HG02588 (cell line): ENCODE results near the gene PREX1.
A peak's percentile ranks its signal among the peaks of the same experiment; 100 is the strongest.
"Not testable (repeated sequence)": the region's sequence is repeated elsewhere in the genome, so short reads cannot be mapped to it uniquely, and the experiment has no call there.

ENCODE experiments used
- ATAC-seq: cut with Tn5 transposase; IDR thresholded peaks from one replicate; pipeline ENCODE4 v1.9.1; 2021; ENCODE audit warnings: mild to moderate bottlenecking, moderate library complexity; ENCODE audit not compliant: unreplicated experiment

PREX1 gene

DNA sequence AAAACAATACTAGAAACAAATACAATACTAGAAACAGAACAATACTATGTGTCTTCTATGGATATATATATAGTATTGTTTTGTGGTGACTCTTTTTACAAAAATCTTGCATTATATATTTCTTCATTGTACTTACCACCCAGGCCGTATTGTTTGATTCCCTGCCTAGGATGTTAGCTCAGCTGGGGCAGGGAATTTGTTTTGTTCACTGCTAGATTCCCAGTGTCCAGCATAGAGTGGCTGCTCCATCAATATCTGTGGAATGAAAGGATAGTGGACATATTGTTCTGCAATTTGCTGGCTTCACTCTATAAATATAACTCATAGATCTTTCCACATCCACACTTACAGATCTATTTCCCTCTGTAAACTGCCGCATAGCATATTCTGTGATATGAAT, 21.5 kb upstream of the PREX1 start:
- ATAC-seq: no peak

DNA sequence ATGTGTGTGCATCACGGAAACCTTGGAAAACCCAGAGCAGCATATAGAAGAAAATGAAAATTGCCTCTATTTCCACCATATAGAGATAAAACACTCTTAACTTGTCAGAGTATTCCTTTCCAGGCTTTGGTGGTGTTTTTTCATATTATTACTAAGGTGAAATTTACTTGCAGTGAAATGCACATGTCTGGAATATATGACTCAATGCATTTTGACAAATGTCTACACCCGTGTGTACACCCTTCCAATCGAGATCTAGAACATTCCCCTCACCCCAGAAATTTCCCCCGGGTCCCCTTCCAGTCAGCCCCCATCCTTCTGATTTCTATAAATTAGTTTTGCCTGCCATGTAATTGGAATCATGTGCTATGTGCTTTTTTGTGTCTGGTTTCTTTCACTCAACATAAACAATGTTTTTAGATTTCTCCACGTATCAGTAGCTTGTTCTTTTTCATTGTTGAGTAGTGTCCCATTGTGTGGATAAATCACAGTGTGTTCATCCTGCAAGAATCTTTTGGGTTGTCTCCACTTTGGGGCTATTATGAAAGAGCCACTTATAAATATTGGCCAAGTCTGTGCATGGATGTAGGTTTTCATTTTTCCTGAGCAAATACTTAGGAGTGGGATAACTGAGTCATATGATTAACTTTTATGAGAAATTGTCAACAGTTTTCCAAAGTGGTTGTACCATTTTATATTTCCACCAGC, 19.9 kb upstream of the PREX1 start:
- no peak for ATAC-seq

DNA sequence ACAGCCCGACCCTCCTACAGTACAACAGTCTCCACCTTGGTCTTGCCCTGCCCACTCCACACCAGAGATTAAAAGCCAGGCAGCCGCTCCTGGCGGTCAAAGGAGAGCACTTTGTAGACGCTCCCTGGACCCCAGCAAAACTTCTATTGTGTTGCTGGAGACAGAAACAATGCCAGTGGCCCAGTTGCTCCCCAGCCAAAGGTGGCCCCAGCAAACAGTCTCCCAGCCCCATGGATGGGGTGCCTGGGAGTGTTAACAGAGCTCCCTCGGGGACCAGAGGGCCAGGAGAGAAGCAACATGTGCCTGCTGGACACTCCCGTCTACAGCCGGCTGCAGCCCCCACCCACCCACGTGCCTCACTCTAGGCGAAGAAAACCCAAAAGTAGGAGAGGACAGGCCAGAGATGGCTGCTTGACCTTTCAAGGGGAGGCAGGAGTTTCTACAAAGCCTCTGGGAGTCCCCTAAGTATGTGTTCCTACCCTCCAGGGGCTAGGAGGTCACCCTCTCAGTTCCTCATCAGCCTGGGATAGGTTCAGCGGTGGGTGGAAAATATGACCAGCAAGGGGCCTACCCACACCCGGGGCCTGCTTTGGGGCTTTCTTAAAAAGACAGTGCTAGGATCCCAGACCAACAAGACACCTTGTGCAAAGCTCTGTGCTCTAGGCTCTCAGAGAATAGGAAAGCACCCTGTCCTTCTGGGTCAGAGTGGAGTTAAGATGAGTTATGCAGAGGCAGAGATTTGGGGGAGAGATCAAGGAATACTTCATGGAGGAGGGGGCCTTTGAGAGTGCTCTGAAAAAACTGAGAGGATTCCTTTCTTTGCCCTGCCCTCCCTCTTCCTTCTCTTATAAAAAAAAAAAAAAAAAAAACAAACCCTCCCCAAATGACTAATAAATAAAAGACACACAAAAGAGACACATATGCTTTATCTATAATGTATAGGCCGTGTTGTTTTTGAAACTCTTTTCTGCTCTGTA, 19.0 kb upstream of the PREX1 start:
- peak; percentile 94 for ATAC-seq

DNA sequence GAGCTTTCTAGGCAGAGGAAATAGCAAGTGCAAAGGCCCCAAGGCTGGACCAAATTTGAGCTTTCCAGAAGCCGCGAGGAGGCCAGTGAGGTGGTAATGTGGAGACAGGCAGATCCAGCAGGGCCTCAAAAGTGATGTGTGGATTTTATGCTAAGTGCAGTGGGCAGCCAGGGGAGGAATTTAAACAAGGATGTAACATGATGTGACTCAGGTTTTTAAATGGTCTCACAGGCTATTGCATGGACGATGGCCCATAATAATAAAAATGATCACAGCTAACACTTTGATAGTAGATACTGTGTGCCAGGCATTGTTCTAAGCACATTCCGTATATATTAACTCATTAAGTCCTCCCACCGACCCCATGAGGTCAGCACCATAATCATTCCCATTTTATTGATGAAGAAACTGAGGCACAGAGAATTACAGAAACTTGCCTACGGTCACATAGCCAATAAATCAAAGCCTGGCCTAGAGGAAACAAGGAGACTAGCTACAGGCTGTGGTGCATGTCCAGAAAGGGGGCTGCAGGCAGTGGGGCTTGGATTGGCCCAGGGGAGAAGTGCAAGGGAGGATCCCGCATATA, 18.0 kb upstream of the PREX1 start:
- no peak for ATAC-seq

DNA sequence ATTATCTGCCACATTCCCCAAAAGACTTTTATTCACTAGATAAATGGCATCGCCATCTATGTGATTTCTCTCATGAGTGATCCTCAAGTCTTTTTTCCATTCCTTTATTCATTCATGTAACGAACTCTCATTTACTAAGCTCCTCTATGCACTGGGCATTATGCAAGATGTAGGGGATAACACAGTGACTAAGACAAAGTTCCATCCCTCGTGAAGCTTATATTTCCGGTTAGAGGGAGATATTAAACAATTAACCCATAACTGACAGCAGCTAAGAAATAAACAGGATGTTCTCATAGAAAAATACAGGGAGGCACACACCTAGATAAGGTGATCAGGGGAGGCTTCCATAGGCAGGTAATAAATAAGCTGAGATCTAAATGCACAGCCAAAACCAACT, 17.2 kb upstream of the PREX1 start:
- no peak for ATAC-seq

DNA sequence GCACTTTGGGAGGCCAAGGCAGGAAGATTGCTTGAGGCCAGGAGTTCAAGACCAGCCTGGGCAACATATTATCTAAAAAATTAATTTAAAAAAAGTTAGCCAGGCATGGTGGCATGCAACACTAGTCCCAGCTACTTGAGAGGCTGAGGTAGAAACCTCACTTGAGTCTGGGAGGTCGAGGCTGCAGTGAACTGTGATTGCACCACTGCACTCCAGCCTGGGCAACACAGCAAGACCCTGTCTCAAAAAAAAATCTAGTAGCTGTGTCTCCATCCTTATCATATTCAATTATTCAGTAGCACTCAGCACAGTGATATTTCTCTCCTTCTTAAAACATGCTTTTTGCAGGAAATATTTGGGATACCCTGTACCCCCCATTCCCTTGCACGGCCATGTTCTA, 16.1 kb upstream of the PREX1 start:
- not testable (repeated sequence) for ATAC-seq

DNA sequence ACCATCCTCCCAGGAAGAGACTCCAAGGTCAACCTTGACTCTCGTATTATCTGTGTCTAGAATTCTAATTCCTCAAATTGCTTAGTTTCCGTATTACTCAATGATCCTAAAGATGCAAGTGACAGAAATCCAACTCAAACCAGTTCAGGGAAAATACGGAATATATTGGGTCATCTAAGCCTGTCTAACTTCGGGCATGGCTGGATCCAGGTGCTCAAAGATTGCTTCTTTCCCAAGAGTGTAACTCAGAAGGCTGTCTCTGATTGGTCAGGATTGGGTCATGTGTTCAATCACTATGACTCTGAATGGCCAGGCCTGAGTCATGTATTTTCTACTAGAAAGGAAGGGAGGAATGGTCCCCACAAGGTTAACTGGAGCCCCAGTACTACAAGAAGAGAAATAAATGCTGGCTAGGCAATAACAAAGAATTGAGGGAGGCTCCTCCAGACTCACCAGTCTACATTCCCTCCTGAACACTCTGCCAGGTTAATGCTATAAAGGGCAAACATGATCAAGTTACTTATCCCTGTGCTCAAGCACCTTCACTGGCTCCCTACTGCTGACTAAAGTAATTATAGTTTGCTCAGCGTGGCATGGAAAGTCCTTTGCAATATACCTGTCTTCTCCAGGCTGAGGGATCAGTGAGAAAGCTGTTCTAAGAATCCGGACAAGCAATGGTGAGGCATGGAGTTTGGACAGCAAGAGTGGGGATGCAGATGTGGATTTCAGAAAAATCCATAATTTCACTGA, 15.4 kb upstream of the PREX1 start:
- no peak for ATAC-seq

DNA sequence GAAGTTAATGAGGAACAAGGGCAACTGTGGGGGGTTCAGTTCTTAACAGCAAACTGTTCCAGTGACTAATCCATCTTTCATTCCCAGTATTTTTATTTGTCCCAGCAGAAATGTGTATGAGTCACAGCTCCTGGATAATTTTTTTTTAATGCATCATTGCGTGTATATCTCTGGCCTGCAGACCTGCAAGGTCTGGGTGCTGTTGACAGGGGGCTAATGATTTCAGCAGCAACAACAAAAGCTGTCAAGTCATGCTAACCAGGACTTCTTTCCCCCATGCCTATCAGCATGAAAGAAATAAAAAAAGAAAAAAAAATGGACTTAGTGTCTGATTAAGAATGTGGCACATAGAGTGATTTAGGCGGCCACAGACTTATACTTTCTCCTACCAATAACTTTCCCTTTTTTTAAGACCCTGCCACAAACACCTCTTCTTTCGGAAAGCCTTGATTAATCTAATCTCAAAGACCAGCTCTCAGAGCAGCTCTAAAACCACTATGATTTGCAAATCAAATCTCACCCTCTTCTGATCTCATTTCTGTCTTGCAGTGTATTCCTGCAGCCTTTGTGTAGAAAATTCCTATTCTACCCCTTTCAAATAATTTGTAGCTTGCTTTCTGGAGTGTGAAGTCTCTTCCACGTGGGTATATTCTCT, 14.2 kb upstream of the PREX1 start:
- no peak for ATAC-seq

DNA sequence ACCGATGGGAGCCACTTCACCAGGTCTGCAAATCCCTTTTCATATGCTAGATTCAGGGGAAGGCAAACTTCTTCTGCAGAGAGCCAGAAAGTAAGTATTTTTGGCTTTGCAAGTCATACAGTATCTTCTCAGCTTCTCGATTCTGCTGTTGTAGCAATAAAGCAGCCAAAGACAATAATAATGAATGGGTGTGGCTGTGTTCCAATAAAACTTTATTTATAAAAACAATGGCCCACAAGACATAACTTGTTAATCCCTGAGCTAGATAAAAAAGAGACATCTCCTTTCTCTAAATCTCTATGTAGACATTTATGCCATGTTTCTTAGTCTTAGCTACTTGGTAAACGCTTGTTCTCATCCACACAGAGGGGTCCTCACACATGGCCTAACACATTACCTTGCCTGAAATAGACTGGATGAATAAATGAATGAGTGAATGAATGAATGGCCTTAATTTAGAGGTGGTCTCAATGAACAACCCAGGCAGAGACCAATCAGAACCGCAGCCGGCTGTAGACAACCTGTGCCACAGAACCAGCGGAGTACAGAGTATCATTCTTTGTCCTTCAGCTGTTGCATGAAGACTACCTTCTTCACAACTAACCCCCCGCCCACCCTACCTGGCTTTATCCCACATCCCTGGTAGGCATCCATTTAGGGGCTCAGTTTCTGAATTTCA, 13.5 kb upstream of the PREX1 start:
- no peak for ATAC-seq

DNA sequence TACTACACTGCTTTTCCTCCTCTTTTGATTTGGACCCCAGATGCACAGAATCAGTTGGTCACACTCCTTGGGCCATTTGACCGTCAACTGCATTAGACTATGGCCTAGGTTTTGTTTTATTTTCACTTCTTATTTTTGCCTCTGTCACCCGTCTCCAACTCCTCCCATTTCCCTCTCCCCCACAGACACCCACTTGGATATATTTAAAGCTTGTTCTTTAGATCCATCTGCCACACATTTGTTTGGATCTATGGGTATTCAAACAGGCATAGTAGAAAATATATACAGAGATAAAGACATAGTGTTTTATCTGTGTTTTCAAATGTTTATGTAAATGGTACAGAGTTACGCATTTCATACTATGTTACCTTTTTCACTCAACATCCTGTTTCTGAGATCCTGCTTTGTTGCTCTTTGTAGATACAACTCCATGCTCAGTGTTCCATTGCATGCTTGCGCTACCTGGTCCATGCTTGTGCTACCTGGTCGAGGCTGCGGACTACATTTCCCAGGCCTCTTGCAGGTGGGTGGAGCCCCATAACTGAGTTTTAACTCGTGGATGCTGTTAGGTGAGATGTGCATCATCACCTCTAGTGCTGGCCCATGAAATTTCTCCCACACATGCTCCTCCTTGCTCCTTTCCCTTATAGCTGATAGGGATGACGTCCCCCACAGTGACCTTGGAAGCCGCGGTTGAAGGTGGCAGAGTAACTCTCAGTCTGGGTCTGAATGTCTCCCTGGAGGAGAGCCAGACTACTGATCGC, 11.5 kb upstream of the PREX1 start:
- no peak for ATAC-seq

DNA sequence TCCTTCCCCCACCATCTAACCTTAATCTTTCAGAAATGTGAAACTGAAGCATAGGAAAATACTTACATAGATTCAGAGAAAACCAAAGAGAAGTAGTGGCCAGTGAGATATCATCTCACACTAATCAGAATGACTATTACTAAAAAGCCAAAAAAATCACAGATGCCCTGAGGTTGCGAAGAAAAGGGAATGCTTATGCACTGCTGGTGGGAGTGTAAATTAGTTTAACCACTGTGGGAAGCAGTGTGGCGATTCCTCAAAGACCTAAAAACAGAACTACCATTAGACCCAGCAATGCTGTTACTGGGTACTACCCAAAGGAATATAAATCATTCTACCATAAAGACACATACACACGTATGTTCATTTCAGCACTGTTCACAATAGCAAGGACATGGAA, 9.2 kb upstream of the PREX1 start:
- ATAC-seq: no peak

DNA sequence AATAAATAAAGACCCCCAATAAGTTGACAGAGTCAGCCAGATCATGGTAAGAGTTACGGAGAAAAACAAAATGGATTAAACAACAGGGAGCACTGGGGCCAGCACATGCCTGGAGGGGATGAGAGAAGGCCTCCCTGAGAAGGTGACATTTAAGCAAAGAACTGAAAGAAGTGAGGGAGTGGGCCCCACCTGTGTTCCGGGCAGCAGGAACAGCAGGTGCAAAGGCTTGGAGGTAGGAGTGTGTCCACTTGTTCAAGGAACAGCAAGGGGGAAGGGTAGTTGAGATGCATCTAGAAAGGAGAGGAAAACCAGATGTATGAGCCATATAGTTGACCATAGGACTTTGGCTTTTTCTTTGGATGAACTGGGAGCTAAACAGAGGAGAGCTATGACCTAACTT, 7.6 kb upstream of the PREX1 start:
- no peak for ATAC-seq

DNA sequence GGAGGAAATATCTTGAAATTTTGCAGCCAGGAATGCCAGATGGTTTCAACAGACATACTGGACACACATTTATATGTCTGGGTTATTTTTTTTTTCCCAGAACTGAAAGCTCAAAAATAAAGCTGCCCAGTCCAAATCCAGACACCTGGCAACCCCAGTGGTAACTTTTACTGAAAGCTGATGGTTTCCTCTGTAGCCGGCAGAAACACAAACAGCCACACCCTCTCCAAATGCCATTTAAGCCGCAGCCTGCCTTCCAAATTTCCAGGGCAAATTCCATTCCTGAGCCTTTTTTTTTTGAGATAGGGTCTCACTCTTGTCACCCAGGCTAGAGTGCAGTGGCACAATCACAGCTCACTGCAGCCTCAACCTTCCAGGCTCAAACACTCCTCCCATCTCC, 6.5 kb upstream of the PREX1 start:
- no peak for ATAC-seq

DNA sequence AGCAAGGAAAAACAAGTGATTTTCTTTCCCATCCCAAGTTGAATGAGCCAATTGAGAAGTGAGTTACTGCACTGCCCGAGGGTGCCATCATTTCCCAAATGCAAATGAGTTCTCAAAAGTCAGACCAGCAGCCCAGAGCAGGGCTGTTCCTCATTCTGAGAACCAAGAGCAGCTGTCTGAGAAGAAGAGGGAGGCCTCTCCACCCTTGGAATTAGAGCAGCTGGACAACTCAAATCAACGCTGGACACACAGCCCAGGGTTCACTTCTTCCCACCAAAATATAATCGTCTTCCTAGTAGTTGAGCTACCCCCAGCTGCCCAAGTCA, 4.6 kb upstream of the PREX1 start:
- no peak for ATAC-seq

DNA sequence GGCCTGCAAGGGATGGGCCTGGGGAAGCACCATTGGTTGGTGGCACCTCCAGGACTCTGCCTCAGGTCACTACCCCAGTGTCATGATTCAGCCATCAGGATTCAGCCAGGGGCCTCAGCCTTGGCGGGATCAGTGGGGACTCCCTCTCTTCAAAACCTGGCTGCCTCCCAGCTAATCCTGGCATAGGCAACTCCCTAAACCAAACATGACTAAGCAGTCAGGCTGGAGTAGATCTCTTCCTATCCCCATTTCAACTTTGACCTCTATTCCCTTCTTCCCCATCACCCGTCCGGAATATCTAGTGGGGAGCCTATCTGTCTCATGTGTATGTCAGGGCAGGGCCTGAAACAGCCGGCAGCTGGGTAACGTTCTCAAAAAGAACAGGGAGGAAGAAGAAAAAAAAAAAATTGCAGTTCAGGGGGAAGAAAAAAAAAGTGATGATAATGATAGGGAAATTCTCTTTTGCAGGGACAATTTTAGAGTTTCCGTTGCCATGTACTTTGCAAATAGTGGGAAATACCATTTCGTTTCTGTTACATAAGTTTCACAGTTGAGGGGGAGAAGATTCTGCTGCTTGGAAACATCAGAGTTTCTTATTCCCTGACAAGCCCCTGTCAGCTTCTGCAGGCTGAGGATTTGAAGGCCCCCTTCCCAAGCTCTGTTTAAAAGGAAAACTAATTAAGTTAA, 4.1 kb upstream of the PREX1 start:
- no peak for ATAC-seq

DNA sequence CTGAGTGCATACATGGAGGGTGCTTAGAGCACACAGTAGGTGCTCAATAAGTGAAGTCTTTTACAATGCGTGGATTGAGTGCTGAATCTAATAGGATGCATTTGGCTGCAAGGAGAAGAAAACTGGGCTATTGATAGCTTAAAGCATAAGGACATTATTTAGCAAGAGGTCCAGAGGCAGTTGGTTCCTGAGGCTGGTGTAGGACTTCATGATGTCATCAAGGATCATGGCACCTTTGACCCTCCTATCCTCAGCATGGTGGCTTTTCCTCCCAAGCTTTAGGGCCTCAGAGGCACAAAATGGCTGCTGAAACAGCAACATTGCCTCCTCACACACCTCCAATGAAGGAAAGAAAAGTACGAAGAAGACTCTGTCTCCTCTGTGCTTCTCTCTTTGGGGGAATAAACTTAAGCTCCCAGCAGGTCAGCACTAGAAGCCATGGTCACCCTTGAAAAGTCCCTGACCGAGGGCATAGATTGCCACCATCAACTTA, 3.1 kb upstream of the PREX1 start:
- no peak for ATAC-seq

DNA sequence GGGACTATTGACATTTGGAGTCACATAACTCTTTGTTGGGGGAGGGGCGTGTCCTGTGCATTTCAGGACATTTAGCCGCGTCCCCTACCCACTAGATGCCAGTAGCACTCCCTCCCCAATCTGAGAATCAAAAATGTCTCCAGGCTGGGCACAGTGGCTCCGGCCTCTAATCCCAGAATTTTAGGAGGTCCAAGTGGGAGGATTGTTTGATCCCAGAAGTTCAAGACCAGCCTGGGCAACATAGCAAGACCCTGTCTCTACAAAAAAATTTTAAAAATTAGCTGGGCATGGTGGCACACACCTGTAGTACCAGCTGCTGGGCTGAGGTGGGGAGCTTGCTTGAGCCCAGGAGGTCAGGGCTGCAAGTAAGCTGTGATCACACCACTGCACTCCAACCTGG, 2.1 kb upstream of the PREX1 start:
- no peak for ATAC-seq

DNA sequence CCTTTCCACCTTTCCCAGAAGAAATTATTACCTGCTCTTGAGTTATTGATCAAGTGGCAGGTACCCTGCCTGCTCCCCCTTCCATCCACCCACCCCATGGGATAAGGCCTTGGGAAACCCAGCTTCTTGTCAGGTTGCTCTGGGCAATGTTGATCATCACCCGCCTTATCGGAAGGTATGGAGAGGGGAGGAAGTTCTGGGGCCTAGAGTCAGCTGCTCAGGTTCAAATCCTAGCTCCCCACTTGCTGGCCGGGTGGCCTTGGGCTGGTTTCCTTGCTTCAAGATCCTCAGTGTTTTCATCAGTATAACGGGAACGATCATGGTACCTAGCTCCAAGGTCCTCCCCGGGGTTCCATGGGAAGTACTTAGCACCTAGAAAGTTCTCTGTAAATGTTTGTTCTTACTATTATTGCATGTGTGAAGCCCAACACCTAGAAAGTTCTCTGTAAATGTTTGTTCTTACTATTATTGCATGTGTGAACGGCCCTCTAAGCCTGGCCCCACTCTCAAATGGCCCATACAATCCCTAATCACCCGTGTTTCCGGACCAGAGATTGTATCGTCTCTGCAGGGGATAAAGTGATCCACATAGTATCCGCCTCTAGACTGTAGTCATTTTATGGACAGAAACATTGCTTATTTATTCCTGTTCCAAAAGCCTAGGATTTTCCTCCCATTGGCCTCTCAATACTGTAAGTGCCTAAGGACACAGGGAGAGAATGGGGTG, 1.1 kb upstream of the PREX1 start:
- no peak for ATAC-seq
